Occipital lobe (tissue), 2 donors: ENCODE data around the gene FBXO17. TPM values are rescaled to one million over a fixed set of nuclear protein-coding genes. Genes with fewer than 3 reads are reported as not detected.
"Not testable (repeated sequence)": the region's sequence is repeated elsewhere in the genome, so short reads cannot be mapped to it uniquely, and the experiment has no call there.

Experiments
- DNase-seq: peaks from one replicate; lab custom pipeline; 2025; lab: John Stamatoyannopoulos, UW
- total RNA-seq: library from RNA; depleted of rRNA; stranded (reverse); fragments of >200 nt; gene quantifications from one replicate; pipeline ENCODE4 v1.2.3, GENCODE V29; 2014

The FBXO17 gene
- total RNA-seq, 1 donor from 2014 or later, result 3.6 TPM

DNA sequence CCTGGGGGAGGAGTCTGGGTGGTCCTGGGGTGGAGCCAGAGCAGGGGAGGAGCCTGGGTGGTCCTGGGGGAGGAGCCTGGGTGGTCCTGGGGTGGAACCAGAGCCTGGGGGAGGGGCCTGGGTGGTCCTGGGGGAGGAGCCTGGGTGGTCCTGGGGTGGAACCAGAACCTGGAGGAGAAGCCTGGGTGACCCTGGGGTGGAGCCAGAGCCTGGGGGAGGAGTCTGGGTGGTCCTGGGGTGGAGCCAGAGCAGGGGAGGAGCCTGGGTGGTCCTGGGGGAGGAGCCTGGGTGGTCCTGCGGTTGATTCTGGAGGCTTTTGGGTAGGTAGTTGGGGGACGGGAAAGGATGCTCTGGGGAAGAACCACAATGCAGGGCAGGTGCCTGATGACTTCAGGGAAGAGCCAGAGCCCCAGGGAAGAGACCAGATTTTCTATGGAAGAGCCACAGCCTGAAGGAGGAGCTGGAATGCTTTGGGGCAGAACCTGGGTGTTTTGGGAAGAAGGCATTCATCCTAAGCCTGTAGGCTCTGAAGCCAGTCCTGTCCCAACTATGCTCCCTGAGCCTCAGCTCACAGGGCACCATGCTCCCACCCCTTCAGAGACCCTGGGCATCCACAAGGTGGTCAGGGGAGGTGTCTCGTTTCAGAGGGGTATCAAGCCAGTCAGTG is 29.8 kb downstream of the FBXO17 start:
- DNase-seq, result no peak

DNA sequence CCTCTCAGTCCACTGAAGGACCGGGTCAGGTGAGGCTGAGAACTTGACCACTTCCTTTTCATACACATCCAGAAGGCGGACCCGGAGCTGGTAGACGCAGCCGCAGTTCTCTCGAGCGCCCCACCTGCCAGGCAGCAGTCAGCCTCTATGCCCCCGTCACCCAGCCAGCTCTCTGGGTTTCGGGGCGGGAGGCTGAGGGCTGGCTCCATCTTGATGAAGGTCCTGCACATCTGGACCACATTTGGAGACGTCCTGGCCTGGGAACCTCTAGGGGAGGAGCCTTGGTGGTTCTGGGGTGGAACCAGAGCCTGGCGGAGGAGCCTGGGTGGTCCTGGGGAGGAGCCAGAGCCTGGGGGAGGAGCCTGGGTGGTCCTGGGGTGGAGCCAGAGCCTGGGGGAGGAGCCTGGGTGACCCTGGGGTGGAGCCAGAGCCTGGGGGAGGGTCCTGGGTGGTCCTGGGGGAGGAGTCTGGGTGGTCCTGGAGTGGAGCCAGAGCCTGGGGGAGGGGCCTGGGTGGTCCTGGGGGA is 30.5 kb downstream of the FBXO17 start:
- DNase-seq, result no peak

DNA sequence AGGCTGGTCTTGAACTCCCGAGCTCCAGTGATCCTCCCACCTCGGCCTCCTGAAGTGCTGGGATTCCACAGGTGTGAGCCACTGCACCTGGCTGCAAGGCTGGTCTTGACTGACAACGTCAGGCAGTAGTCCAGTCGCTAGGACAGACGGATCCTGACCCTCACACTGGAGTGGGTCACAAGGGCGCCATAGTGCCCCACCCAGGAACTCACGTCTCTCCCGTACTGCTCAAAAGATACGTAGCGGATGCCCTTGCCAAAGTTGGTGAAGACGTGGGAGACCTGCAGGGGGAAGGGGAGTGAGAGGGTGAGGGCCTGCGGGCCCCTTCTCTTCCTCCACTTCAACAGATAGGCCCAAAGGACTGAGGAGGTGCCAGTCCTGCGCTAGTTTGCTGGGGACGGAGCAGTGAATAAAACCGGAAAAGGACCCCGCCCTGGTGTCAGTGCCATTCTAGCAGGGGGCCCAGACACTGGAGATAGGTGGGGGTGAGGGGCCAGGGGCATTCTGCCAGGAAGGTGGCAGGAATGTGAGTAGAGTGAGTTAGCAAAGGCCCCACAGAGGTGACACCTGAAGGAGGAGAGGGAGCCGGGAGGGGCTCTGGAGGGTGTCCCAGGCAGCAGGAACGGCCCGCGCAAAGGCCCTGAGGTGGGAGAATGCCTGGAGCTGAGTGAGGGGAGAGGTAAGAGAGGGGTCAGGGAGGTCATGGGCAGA is 32.9 kb downstream of the FBXO17 start:
- DNase-seq, result no peak

DNA sequence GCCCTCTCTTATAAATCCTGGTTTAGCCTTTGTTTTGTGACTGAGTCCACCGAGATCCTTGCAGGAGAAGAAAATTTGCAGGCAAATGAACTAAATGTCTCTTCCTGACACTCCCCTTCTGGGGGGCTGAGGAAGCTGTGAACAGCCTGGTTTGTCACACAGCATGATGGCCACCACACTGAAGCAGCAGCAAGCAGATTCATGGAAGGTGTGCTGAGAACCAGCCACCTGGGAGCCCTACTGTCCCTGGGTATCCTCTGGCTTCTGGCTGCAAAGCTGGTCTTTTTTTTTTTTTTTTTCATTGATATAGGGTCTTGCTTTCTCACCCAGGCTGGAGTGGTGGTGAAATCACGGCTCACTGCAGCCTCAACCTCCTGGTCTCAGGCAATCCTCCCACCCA is 33.6 kb downstream of the FBXO17 start:
- no peak for DNase-seq

DNA sequence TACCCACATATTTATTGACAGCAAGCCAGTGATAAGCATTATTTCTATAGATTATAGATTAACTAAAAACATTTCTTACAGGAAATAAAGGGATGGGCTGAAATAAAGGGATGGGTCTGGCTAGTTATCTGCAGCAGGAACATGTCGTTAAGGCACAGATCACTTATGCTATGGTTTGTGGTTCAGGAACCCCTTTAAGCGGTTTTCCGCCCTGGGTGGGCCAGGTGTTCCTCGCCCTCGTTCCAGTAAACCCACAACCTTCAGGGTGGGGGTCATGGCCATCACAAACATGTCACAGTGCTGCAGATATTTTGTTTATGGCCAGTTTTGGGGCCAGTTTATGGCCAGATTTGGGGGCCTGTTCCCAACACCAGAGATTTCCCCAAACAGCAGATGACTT is 34.1 kb downstream of the FBXO17 start:
- DNase-seq, result not testable (repeated sequence)

DNA sequence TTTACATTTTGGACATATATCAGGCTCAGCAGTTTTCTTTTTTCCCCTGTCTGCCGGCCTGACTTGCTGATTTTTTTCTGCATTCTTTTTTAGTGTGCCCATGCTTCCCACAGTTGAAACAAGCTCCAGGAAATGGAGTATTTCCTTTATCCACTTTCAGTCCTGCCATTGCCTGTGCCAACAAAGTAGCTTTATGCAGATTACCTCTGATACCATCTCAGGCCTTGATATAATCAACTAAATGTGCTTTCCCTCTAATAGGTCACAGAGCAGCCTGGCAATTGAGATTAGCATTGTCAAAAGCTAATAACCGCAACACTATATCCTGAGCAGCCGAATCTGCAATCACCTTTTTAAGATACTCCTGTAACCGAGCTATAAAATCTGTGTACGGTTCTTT is 35.6 kb downstream of the FBXO17 start:
- no peak for DNase-seq

DNA sequence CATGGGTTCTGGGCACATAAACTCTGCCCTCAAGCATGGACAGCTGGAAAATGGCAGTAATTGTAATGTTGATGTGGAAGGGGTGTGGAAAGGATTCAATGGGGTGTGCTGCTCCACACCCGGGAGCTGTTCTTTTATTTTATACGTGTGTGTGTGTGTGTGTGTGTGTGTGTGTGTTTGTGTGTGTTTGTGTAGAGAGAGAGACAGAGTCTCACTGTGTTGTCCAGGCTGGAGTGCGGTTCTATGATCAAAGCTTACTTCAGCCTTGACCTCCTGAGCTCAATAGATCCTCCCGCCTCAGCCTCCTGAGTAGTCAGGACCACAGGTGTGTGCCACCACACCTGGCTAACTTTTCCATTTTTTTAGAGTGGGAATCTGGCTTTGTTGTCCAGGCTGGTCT is 42.0 kb downstream of the FBXO17 start:
- no peak for DNase-seq

DNA sequence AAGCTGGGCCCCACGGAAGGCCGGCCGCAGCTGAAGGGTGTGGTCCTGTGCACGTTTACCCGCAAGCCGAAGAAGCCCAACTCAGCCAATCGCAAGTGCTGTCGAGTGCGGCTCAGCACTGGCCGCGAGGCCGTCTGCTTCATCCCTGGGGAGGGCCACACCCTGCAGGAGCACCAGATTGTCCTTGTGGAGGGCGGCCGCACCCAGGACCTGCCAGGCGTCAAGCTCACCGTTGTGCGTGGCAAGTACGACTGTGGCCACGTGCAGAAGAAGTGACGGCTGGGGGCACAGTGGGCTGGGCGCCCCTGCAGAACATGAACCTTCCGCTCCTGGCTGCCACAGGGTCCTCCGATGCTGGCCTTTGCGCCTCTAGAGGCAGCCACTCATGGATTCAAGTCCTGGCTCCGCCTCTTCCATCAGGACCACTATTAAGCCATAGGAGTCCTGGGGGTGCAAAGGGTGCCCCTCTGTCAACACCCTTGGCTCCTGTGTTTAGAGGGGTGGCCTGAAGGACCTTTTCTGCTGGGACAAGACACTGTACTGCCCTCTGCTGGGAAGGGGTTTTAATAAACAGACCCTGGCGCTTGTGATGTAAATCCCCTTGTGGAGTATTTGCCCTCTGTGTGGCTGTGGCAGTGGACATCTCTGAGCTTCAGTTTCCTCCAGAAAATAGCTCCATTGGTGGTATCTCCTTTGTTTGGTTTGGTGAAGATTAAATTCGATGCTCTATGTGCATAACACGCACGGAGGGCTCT is 42.9 kb downstream of the FBXO17 start:
- no peak for DNase-seq

DNA sequence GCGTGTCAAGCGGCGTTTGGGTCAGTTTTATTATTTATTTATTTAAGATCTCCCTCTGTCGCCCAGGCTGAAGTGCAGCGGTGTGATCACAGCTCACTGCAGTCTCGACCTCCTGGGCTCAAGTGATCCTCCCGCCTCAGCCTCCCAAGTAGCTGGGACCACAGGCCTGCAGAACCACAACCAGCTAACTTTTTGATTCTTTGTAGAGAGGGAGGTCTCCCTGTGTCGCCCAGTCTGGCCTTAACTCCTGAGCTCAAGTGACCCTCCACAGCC is 44.1 kb downstream of the FBXO17 start:
- no peak for DNase-seq

DNA sequence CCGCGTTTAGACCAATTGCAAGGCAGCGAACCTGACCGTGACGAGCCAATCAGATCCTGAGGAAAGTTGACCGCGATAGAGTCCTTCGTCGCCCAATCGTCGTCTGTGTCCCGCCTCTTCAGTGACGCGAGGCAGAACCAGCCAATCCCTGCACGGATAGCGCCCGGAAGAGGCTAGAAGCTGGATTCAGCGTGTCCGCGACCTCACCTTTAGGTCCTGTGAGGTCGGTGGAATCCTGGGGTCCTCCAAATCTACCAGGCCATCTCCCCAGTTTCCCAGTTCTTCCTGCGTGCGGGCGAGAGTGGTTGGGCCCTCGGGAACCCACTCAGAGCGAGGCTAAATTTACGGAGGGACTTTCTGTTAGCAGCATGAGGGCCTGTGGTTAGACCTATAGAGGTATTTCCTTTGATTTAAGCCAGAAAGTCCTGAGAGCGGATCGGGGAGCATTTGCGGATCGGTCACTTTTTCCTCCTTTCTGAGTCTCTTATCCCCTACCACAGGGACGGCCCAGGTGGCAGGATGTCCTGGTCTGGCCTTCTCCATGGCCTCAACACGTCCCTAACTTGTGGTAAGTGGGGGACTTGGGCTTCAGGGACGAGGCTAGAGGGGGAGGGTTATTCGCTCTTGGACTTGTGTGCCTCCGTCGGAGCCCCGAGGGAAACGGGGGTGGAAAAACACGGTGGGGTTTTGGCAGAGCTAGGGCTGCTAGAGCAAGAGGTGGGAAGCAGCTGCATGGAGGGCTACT is 44.6 kb downstream of the FBXO17 start, which contains the start of gene MRPS12:
Gene MRPS12 (plus strand): TSS at position 169 of the 745 bp plus-strand sequence. CDS start 351 bp downstream, at position 520.
- peak; percentile 96 for DNase-seq

DNA sequence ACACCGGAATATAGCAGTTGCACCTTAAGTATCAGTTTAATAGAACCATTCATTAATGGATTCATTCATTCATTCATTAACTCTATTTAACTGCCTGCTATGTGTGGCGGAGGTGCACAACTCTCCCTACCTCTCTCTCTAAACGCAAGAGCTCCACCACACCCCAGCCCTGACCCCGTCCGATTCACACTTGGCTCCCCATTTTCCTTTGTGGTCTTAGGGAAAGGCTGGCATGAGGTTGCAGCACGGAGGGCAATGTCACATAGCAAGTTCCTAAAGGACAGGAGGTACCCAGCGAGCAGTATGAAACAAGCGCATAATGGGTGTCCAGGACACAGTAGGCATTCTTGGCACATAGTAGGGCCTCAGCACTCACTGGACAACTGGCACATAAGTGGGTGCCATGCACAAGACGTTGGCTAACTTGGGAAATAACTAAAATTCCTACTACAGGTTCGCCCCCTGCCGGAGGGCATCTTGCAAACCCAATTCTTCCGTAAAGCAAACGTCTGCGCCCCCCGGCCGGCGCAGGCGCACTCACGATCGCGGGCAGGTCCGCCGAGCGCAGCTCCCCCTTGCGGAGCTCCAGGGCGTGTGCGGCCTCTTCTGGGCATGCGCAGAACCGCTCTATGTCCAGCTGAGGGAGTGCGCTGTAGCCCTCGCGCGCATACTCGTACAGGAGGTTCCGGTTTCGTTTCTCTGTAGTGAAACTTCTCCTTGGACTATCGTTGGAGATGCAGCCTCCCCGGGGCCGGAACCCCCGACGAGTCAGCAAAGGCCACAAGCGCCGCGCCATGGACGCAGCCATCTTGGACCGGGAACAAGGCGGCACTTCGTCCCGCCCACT is 45.4 kb downstream of the FBXO17 start, which contains the start of gene SARS2:
Gene SARS2 (minus strand): TSS at position 835 of the 847 bp plus-strand sequence. CDS start 27 bp downstream, at position 808.
- DNase-seq, result peak; percentile 94

DNA sequence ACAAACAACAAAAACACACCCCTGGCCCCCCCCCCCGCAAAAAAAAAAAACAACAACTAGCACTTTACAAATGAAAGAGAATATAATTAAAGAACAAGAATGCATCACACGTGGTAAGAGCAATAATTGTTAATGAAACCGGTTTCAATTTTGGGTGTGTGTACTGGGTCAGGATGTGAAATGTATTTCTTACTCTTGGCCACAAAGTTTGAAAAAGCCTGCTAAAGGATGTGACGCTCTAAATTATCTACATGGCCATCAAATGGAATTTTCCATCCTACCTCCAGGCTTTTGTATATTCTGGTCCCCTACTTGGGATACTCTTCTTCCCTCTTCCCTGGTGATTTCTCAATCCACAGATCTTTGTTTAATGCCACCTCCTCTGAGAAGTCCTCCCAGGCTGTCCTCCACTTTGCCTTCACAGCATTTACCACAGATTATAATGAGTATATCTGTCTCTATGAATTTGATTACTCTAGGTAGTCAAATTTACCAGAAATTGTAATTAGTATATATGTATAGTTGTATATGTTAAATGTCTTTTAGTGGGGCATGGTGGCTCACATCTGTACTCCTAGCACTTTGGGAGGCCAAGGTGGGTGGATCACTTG is 47.0 kb downstream of the FBXO17 start:
- no peak for DNase-seq

DNA sequence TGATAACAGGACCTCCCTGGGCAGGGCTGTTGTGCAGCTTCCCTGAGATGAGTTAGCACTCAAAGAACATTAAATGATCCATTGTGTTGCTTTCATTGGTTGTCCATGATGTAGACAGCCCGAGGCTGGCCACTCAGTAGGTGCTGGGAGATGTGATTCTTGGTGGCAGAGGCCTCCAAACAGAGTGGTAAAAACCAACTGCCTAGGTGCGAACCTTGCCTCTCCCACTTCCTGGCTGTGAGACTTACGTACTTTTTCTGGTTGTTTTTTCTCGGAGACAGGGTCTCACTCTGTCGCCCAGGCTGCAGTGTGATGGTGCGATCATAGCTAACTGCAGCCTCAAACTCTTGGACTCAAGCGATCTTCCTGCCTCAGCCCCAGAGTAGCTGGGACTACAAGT is 51.2 kb downstream of the FBXO17 start:
- DNase-seq, result no peak

DNA sequence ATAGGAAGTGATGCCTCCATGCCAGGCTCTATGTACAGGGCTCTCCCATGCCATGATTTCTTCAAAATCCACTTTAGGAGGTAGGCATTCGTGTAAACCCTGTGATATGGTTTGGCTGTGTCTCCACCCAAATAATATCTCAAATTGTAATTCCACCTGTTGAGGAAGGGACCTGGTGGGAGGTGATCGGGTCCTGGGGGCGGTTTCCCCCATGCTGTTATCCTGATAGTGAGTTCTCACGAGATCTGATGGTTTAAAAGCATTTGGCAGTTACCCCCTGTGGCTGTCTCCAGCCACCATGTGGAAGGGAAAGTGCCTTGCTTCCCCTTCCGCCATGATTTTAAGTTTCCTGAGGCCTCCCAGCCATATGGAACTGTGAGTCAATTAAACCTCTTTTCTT is 53.1 kb downstream of the FBXO17 start:
- no peak for DNase-seq

DNA sequence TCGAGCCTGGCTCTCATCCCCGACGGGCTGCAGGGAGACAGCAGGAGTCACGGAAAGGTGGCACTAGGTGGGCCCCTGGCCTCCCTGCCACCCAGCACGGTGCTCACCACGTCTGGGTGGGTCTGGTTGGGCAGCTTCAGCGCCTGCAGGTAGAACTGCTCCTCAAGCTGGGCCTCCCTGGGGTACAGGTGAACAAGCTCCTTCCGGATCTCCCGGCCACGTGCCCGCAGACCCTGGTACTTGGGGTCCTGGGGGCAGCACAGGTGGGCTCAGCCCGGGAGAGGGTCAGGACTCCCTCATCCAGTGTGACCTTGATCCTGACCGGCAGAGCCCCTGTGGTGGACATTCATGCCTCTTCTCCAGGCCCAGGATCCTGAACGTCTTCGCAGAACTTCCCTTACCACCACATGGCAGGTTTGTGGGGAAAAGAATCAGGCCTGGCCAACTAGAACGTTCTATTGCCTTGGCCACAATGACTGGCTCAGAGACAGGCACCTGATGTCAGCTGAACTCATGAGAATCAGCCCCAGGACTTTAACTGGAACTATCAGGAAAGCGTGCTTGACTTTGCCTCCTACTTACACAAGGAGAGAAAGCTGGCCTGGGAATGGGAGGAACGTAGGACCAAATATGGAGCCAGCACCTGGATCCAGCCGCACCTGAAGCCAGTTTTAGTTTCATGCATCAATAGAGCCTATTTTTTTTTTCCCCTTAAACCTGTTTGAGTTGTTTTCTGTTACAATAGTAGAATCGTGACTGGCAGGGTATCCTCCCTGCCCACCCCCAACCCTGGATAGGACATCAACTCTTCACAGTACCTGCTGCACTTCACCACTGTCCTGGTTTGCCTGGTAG is 53.9 kb downstream of the FBXO17 start:
- DNase-seq, result no peak

DNA sequence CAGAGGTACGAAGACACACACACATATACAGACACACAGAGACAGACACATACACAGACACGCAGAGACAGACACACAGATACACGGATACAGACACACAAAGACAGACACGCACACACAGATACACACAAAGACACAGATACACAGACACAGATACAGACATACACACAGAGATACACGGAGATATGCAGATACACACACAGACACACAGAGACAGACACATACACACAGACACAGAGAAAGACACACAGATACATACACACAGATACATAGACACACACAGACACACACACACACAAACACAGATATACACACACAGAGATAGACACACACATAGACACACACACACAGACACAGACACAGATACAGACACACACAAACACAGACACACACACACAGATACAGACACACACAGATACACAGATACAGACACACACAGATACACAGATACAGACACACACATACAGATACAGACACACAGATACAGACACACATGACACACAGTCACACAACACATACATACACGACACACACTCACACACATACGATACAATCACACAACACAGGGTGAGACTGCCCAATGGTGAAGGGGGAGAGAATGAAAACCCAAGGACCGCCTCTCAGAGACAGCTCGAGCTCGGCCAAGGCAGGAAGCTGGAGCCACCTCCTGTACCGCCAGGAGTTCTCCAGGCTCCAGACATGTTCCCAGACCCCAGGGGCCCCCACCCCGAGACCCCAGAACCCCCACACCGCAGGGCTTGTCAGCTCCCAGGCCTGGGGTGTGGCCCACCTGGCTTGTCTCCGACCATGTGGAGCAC is 54.7 kb downstream of the FBXO17 start:
- DNase-seq, result no peak

DNA sequence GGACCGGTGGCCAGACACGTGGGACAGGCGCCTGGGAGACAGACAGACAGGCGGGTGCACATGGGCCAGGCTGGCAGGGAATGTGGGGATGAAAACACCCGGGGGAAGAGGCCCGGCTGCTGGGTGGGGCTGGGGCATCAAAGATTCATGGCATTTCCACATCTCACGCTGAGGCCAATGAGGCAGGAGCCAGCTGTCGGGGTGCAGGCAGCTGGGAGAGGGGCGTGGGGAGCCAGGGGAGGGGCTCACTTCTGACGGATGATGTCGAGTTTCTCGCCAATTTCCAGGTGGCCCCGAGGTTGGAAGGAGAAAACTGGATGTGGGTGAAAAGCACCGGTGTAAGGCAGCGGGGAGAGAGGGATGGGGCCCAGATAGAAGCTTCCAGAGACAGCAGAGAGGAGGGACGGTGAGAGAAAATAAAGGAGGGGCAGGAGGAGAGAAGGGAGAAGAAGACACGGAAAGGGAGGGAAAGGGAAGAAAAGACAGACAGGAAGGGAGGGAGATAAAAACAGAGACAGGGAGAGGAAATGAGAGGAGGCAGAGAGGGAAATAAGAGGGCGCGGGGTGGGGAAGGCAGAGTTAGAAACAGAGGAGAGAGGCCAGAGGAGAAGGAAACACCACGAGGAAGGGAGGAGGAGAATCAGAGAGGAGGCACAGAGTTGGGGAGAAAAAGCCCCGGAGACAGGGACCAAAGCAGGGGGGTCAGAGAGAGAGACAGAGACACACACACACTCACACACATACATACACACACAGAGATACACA is 55.5 kb downstream of the FBXO17 start:
- no peak for DNase-seq

DNA sequence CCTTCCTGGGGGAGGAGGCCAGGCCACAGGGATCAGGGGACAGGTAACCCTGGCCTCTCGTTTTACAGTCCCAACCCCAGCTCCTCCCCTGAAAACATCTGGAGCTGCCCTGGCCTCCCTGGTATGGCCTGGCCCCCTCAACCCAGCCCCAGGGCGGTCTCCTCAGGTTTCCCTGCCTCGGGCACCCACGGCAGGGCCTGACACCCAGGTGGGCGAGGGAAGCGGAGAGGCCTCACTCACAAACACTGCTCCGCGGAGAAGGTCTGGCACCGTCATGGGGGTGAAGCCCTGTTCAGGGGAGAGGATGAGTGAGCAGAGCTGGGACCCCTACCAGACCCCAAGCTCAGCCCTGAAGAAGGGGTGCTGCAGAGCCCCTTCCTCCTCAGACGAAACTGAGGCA is 57.0 kb downstream of the FBXO17 start:
- no peak for DNase-seq
